Osteocyte (in vitro differentiated cells): ENCODE measurements around the gene CEBPA. TPM values are rescaled to one million over a fixed set of nuclear protein-coding genes. Genes with fewer than 3 reads are reported as not detected.

Source experiments
- DNase-seq: peaks from one replicate; pipeline ENCODE4 v3.0.0; 2021; ENCODE audit warnings: mixed read lengths; ENCODE audit not compliant: unreplicated experiment; ENCODE audit errors: extremely low spot score
- H3K27ac Mint-ChIP-seq: one replicate; pipeline ENCODE4 v1.8.0; 2021; ENCODE audit warnings: mild to moderate bottlenecking, mixed read lengths; ENCODE audit not compliant: unreplicated experiment
- H3K27me3 Mint-ChIP-seq: one replicate; pipeline ENCODE4 v1.8.0; 2021; ENCODE audit warnings: mixed read lengths; ENCODE audit not compliant: unreplicated experiment
- H3K36me3 Mint-ChIP-seq: one replicate; pipeline ENCODE4 v1.8.0; 2021; ENCODE audit warnings: mixed read lengths; ENCODE audit not compliant: unreplicated experiment
- H3K4me1 Mint-ChIP-seq: one replicate; pipeline ENCODE4 v1.8.0; 2021; ENCODE audit warnings: mixed read lengths; ENCODE audit not compliant: unreplicated experiment
- H3K4me3 Mint-ChIP-seq: one replicate; pipeline ENCODE4 v1.8.0; 2021; ENCODE audit warnings: mild to moderate bottlenecking, moderate library complexity, mixed read lengths; ENCODE audit not compliant: unreplicated experiment
- H3K9me3 Mint-ChIP-seq: one replicate; pipeline ENCODE4 v1.8.0; 2021; ENCODE audit warnings: mixed read lengths; ENCODE audit not compliant: unreplicated experiment
- total RNA-seq: library from RNA; stranded (reverse); gene quantifications from 2 replicates; pipeline ENCODE4 v1.2.1, GENCODE V29; 2021
- TF ChIP-seq, protein P1 (sequence below): fragments of 200-600 bp; sonication (generic); IDR thresholded peaks from 2 replicates; pipeline ENCODE4 v1.5.0; 2021; ENCODE audit warnings: antibody characterized with exemption, mild to moderate bottlenecking, moderate library complexity

Gene CEBPA
- total RNA-seq, 1 donor from 2014 or later = 0.86 TPM

DNA sequence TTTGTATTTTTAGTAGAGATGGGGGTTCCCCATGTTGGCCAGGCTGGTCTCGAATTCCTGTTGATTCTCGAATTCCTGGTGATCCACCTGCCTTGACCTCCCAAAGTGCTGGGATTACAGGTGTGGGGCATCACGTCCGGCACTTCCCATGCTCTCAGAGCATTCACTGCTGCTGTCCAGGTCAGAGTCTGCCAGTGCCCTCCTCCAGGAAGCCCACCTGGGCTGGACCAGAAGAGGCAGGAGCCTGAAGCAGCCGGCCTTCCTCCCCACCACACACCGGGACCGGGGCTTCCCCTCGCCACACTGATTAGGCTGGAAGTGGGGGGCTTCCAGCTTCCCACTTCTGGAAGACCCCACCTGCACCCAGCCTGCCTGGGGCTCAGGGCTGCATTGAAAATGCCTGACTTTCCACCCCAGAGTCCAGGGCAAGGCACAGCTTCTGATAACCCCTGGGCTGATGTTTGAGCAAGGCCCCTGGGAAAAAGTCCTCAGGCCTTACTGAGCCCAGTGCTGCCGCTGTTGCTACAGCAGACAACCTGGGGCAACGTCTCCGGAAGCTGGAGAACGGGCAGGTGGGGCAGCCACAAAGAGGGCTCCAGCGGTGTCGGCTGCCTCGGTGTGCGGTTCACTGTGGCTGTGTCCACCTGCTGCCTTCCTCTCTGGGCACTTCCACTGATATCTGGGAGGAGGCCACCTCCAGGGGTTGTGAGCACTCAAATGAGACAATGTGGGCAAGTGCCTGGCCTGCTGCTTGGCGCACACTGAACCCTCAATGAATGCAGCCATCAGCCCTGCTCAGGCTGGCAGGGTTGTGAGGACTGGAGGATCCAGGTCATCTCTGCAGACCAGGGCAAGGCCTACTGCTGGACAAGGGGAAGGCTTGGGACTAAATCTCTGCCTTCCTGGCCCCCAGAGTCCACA is 22.6 kb downstream of the CEBPA start:
- no peaks in the 10 kb centered on the region for H3K4me1 Mint-ChIP-seq
- H3K36me3 Mint-ChIP-seq = no peaks in the 10 kb centered on the region
- no peak overlapping the region for H3K4me3 Mint-ChIP-seq
- TF ChIP-seq, protein P1, sequence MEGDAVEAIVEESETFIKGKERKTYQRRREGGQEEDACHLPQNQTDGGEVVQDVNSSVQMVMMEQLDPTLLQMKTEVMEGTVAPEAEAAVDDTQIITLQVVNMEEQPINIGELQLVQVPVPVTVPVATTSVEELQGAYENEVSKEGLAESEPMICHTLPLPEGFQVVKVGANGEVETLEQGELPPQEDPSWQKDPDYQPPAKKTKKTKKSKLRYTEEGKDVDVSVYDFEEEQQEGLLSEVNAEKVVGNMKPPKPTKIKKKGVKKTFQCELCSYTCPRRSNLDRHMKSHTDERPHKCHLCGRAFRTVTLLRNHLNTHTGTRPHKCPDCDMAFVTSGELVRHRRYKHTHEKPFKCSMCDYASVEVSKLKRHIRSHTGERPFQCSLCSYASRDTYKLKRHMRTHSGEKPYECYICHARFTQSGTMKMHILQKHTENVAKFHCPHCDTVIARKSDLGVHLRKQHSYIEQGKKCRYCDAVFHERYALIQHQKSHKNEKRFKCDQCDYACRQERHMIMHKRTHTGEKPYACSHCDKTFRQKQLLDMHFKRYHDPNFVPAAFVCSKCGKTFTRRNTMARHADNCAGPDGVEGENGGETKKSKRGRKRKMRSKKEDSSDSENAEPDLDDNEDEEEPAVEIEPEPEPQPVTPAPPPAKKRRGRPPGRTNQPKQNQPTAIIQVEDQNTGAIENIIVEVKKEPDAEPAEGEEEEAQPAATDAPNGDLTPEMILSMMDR = no peak
- H3K27me3 Mint-ChIP-seq = peaks cover 7% of the 10 kb centered on the region
- H3K9me3 Mint-ChIP-seq = no peaks in the 10 kb centered on the region
- no peak overlapping the region for H3K27ac Mint-ChIP-seq
- DNase-seq = no peak

DNA sequence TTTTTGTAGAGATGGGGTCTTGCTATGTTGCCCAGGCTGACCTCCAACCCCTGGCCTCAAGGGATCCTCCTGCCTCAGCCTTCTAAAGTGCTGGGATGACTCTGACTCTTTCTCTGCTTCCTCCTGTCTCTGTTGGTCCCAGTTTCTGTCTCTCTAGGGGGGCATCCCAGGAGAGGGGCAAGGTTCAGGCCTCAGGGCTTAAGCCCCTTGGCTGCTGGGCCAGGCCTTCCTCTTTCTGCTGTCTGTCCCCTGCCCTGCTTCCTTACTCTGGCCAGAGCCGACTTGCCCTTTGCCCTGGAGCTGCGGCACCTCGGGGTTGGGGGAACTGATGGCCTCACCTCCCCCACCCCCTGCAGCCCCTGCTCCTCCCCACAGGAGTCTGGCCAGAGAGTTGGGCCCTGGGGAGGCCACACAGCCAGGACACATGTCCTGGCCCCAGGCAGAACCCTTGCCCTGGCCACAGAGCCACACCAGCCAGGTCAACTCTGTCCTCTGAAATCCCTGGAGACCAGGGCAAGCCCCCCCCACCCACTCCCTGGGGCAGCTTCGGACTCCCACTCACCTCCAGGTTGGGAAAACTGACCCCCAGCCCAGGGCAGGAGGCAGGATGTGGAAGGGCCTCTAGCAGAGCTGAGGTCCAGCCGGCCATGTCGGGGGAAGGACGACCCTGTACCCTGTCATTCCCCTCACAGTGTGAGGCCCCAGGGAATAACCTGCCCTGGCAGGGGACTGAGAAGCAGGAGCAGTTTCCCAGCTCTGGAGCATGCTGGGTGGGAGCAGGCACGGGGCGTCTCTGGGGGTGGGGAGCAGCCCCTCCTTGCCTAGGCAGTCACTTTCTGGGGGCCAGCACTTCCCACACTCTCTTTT is 23.7 kb downstream of the CEBPA start:
- TF ChIP-seq, protein P1 = no peak
- no peak for DNase-seq
- H3K27ac Mint-ChIP-seq = no peak overlapping the region

DNA sequence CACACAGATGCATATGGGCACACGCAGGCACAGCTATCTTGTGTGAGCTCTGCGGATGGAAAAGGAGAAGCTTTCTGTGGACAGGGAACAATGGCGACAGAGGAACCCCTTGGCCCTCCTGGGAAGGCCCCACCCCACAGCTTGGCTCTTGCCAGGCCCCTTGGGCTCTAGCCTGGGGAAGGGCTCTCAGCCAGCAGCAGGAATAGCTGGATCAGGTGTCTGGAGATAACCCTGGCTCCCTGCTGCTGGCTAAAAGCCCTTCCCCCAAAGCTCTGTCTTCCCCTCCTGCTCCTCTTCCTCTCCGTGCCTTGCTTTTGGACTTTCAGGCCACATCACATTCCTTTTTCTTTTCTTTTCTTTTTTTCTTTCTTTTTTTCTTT is 24.3 kb downstream of the CEBPA start:
- no peak overlapping the region for H3K27ac Mint-ChIP-seq
- no peak for DNase-seq
- no peaks in the 10 kb centered on the region for H3K36me3 Mint-ChIP-seq
- peaks cover 3% of the 10 kb centered on the region for H3K4me1 Mint-ChIP-seq
- TF ChIP-seq, protein P1 = no peak
- no peaks in the 10 kb centered on the region for H3K9me3 Mint-ChIP-seq
- H3K27me3 Mint-ChIP-seq = no peaks in the 10 kb centered on the region
- H3K4me3 Mint-ChIP-seq = no peak overlapping the region

More for the DNA sequence above, 23.7 kb downstream of the CEBPA start:
- H3K36me3 Mint-ChIP-seq = no peaks in the 10 kb centered on the region
- H3K4me3 Mint-ChIP-seq = no peak overlapping the region
- H3K27me3 Mint-ChIP-seq = no peaks in the 10 kb centered on the region
- no peaks in the 10 kb centered on the region for H3K4me1 Mint-ChIP-seq
- H3K9me3 Mint-ChIP-seq = no peaks in the 10 kb centered on the region

DNA sequence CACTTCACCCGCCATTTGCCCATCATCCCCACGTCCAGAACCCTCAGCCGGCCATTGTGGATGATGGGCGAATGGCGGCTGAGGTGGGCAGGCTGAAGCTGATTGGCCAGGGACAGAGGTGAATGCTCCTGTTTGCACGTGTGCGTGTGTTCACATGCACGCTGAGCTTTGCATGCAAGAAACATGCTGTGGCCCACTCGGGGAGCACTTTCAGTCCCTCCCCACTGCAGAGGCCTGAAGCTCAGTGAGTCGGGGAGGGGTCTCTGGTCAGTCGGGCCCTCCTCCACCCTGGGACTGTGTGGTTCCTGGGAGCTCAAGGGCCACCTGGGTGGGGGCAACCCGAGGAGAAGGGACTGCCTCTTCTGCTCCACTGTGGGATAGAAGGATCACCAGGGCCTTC is 24.9 kb downstream of the CEBPA start:
- Mint-ChIP-seq H3K9me3 (no peaks in the 10 kb centered on the region), H3K36me3 (no peaks in the 10 kb centered on the region), H3K27ac (no peak overlapping the region), H3K4me3 (no peak overlapping the region), H3K27me3 (no peaks in the 10 kb centered on the region), H3K4me1 (peaks cover 5% of the 10 kb centered on the region)
- DNase-seq = no peak
- TF ChIP-seq, protein P1 = no peak
